HG03139 (cell line): ENCODE results near the gene FCER1G.
"Not testable (repeated sequence)": the region's sequence is repeated elsewhere in the genome, so short reads cannot be mapped to it uniquely, and the experiment has no call there.

Experiments
- ATAC-seq: cut with Tn5 transposase; IDR thresholded peaks from one replicate; pipeline ENCODE4 v1.9.1; 2021; ENCODE audit not compliant: unreplicated experiment

Gene FCER1G

GRCh38 chr1:161228032-161228431 lies 12.9 kb downstream of the FCER1G start:
- ATAC-seq: no peak

- no peak for ATAC-seq
Observed at GRCh38 chr1:161229896-161230295, 14.8 kb downstream of the FCER1G start.

GRCh38 chr1:161230762-161231161 lies 15.7 kb downstream of the FCER1G start:
- ATAC-seq: no peak

GRCh38 chr1:161233102-161233501 lies 18.0 kb downstream of the FCER1G start:
- no peak for ATAC-seq

GRCh38 chr1:161235957-161236775 lies 21.1 kb downstream of the FCER1G start:
- ATAC-seq: no peak

GRCh38 chr1:161238039-161238473 lies 23.0 kb downstream of the FCER1G start, which contains the start of gene NR1I3:
Gene NR1I3, minus strand, starts transcription at chr1:161238203. Its CDS starts 1,638 bp downstream, at chr1:161236565.
- ATAC-seq: no peak

GRCh38 chr1:161241682-161242081 lies 26.6 kb downstream of the FCER1G start:
- no peak for ATAC-seq

GRCh38 chr1:161242313-161242712 lies 27.2 kb downstream of the FCER1G start:
- no peak for ATAC-seq

GRCh38 chr1:161244888-161245287 lies 29.8 kb downstream of the FCER1G start:
- ATAC-seq: no peak

- ATAC-seq: not testable (repeated sequence)
Observed at GRCh38 chr1:161250100-161250499, 35.0 kb downstream of the FCER1G start.

GRCh38 chr1:161250829-161251228 lies 35.7 kb downstream of the FCER1G start:
- ATAC-seq: no peak

GRCh38 chr1:161251579-161251978 lies 36.5 kb downstream of the FCER1G start:
- ATAC-seq: no peak

GRCh38 chr1:161255302-161255701 lies 40.2 kb downstream of the FCER1G start:
- not testable (repeated sequence) for ATAC-seq

- ATAC-seq: not testable (repeated sequence)
Observed at GRCh38 chr1:161255955-161256520, 40.9 kb downstream of the FCER1G start.

GRCh38 chr1:161257109-161257508 lies 42.0 kb downstream of the FCER1G start:
- ATAC-seq: not testable (repeated sequence)

- ATAC-seq: no peak
Observed at GRCh38 chr1:161258439-161259344, 43.6 kb downstream of the FCER1G start, which contains the start of gene PCP4L1. Gene PCP4L1, plus strand, starts transcription at chr1:161258745. Its CDS starts 230 bp downstream, at chr1:161258975.

GRCh38 chr1:161259345-161259702 lies 44.2 kb downstream of the FCER1G start:
- no peak for ATAC-seq

- ATAC-seq: no peak
Observed at GRCh38 chr1:161259765-161260164, 44.7 kb downstream of the FCER1G start.

- ATAC-seq: no peak
Observed at GRCh38 chr1:161260376-161261260, 45.5 kb downstream of the FCER1G start.
